Astrocyte (in vitro differentiated cells and primary cell): ENCODE results near the gene FHL2. TPM values are rescaled to one million over a fixed set of nuclear protein-coding genes. Genes with fewer than 3 reads are reported as not detected.
A peak's percentile ranks its signal among the peaks of the same experiment; 100 is the strongest.

Source experiments
- DNase-seq: peaks from one replicate; pipeline ENCODE4 v3.0.0-alpha.2; 2010; ENCODE audit warnings: low read depth
- FAIRE-seq: peaks from 2 replicates; lab custom pipeline; 2011; peaks lifted over from hg19 to GRCh38; lab: Jason Lieb, UNC
- H2AFZ ChIP-seq: 2 replicates; pipeline ENCODE4 v1.6.0; 2012; ENCODE audit warnings: low read depth, low read length, inconsistent platforms
- H3K27ac ChIP-seq: 2 replicates; pipeline ENCODE4 v1.5.1; 2011; ENCODE audit warnings: low read depth, low read length, inconsistent platforms
- H3K27me3 ChIP-seq: 2 replicates; pipeline ENCODE4 v1.6.0; 2011; ENCODE audit warnings: low read length, inconsistent platforms; ENCODE audit not compliant: insufficient read depth
- H3K36me3 ChIP-seq: 2 replicates; pipeline ENCODE4 v1.5.1; 2011; ENCODE audit warnings: low read length, inconsistent platforms; ENCODE audit not compliant: insufficient read depth
- H3K4me1 ChIP-seq: 2 replicates; pipeline ENCODE4 v1.5.1; 2011; ENCODE audit warnings: low read length, inconsistent platforms; ENCODE audit not compliant: insufficient read depth
- H3K4me2 ChIP-seq: 2 replicates; pipeline ENCODE4 v1.6.0; 2012; ENCODE audit warnings: low read length, inconsistent platforms
- H3K4me3 ChIP-seq: 2 replicates; pipeline ENCODE4 v1.5.1; 2011; ENCODE audit warnings: low read depth, mild to moderate bottlenecking, low read length, inconsistent platforms; ENCODE audit not compliant: insufficient read depth
- H3K79me2 ChIP-seq: 2 replicates; pipeline ENCODE4 v1.6.0; 2012; ENCODE audit warnings: mild to moderate bottlenecking, low read length, inconsistent platforms; ENCODE audit not compliant: insufficient read depth
- H3K9ac ChIP-seq: 2 replicates; pipeline ENCODE4 v1.6.0; 2012; ENCODE audit warnings: mild to moderate bottlenecking, low read length, inconsistent platforms
- H3K9me3 ChIP-seq: 2 replicates; pipeline ENCODE4 v1.5.1; 2012; ENCODE audit warnings: low read depth, mild to moderate bottlenecking, low read length, inconsistent platforms; ENCODE audit not compliant: insufficient read depth
- H4K20me1 ChIP-seq: 2 replicates; pipeline ENCODE4 v1.6.0; 2012; ENCODE audit warnings: low read length, inconsistent platforms; ENCODE audit not compliant: insufficient read depth
- H3K27ac Mint-ChIP-seq: one replicate; pipeline ENCODE4 v1.8.0; 2021; ENCODE audit warnings: mild to moderate bottlenecking, mixed read lengths; ENCODE audit not compliant: unreplicated experiment
- H3K27me3 Mint-ChIP-seq: one replicate; pipeline ENCODE4 v1.8.0; 2021; ENCODE audit warnings: low read depth, mixed read lengths; ENCODE audit not compliant: unreplicated experiment
- H3K36me3 Mint-ChIP-seq: one replicate; pipeline ENCODE4 v1.8.0; 2021; ENCODE audit warnings: low read depth, mixed read lengths; ENCODE audit not compliant: unreplicated experiment
- H3K4me1 Mint-ChIP-seq: one replicate; pipeline ENCODE4 v1.8.0; 2021; ENCODE audit warnings: low read depth, mixed read lengths; ENCODE audit not compliant: unreplicated experiment
- H3K4me3 Mint-ChIP-seq: one replicate; pipeline ENCODE4 v1.8.0; 2021; ENCODE audit warnings: mild to moderate bottlenecking, moderate library complexity, mixed read lengths; ENCODE audit not compliant: unreplicated experiment
- H3K9me3 Mint-ChIP-seq: one replicate; pipeline ENCODE4 v1.8.0; 2021; ENCODE audit warnings: mild to moderate bottlenecking, mixed read lengths; ENCODE audit not compliant: unreplicated experiment
- EZH2 ChIP-seq: IDR thresholded peaks from 2 replicates; pipeline ENCODE4 v1.6.1; 2012; ENCODE audit warnings: mild to moderate bottlenecking, low read length, inconsistent platforms; ENCODE audit not compliant: insufficient read depth
- total RNA-seq: library from RNA; stranded (reverse); gene quantifications from 2 replicates; pipeline ENCODE4 v1.2.1, GENCODE V29; 2021
- TF ChIP-seq, protein P1 (sequence below): IDR thresholded peaks from 2 replicates; pipeline ENCODE4 v1.5.1; 2011; ENCODE audit warnings: low read depth, mild to moderate bottlenecking, inconsistent platforms, low read length, moderate library complexity; ENCODE audit not compliant: insufficient read depth

Gene FHL2
- total RNA-seq, 1 donor from 2014 or later: 104 TPM

DNA sequence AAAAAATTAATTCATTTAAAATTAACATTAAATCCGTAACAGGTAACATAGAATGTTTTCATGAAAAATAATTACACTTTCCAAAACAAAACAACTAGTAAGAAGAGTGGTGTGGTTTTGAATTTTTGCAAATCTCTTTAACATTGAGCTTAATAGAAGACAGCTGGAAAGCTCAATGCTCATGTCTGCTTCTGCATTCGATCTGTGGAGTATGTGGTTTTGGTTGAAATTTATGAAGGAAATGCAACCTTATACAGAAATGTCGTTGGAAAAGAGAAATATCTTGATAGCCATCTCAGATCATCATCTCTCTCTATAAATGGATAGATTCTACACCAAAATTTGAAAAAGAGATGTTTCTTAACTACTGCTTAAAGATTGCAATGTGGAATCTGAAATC is 17.3 kb upstream of the FHL2 start:
- H3K4me3 Mint-ChIP-seq: no peak overlapping the region
- H3K27me3 Mint-ChIP-seq: peaks cover under 1% of the 10 kb centered on the region
- Histone ChIP-seq H3K79me2 (no peaks in the 10 kb centered on the region), H3K27ac (no peak overlapping the region), H3K4me1 (peaks cover 5% of the 10 kb centered on the region), H2AFZ (no peak overlapping the region), H4K20me1 (no peaks in the 10 kb centered on the region), H3K4me2 (no peak overlapping the region), H3K27me3 (peaks cover 2% of the 10 kb centered on the region), H3K36me3 (no peaks in the 10 kb centered on the region), H3K4me3 (no peak overlapping the region), H3K9me3 (no peaks in the 10 kb centered on the region), H3K9ac (no peak overlapping the region)
- FAIRE-seq (no peak), DNase-seq (no peak)
- TF ChIP-seq EZH2: no peak
- TF ChIP-seq, protein P1, sequence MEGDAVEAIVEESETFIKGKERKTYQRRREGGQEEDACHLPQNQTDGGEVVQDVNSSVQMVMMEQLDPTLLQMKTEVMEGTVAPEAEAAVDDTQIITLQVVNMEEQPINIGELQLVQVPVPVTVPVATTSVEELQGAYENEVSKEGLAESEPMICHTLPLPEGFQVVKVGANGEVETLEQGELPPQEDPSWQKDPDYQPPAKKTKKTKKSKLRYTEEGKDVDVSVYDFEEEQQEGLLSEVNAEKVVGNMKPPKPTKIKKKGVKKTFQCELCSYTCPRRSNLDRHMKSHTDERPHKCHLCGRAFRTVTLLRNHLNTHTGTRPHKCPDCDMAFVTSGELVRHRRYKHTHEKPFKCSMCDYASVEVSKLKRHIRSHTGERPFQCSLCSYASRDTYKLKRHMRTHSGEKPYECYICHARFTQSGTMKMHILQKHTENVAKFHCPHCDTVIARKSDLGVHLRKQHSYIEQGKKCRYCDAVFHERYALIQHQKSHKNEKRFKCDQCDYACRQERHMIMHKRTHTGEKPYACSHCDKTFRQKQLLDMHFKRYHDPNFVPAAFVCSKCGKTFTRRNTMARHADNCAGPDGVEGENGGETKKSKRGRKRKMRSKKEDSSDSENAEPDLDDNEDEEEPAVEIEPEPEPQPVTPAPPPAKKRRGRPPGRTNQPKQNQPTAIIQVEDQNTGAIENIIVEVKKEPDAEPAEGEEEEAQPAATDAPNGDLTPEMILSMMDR: no peak
- H3K36me3 Mint-ChIP-seq: no peaks in the 10 kb centered on the region
- H3K4me1 Mint-ChIP-seq: peaks cover 4% of the 10 kb centered on the region
- H3K27ac Mint-ChIP-seq: no peak overlapping the region
- peaks cover 5% of the 10 kb centered on the region for H3K9me3 Mint-ChIP-seq

DNA sequence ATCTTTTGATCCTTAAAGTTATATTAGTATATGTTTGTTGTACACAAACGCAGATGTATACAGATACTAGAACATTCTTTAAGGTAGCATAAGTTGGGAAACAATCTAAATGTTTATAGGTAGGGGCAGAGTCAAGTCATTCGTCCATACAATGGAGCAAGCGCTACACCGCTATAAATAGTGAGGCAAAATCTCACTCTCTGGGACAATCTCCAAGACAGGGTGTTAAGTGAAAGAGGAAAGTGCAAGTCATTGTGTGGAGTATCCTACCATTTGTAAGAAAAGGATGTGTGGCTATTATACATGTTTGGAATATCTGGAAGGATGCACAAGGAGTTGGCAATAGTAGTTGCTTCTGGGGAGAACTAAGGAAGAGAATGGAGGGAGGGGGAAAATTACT is 16.2 kb upstream of the FHL2 start:
- DNase-seq (peak; percentile 20), FAIRE-seq (no peak)
- Mint-ChIP-seq H3K27ac (no peak overlapping the region), H3K27me3 (no peaks in the 10 kb centered on the region), H3K4me3 (no peak overlapping the region), H3K4me1 (peaks cover 7% of the 10 kb centered on the region), H3K9me3 (peaks cover 3% of the 10 kb centered on the region), H3K36me3 (no peaks in the 10 kb centered on the region)
- Histone ChIP-seq H2AFZ (no peak overlapping the region), H3K27ac (no peak overlapping the region), H3K36me3 (no peaks in the 10 kb centered on the region), H3K4me1 (peaks cover 16% of the 10 kb centered on the region), H3K4me3 (no peak overlapping the region), H3K9ac (no peak overlapping the region), H3K79me2 (no peaks in the 10 kb centered on the region), H3K4me2 (no peak overlapping the region), H4K20me1 (no peaks in the 10 kb centered on the region), H3K27me3 (no peaks in the 10 kb centered on the region), H3K9me3 (no peaks in the 10 kb centered on the region)
- TF ChIP-seq, protein P1: no peak
- TF ChIP-seq EZH2: no peak

DNA sequence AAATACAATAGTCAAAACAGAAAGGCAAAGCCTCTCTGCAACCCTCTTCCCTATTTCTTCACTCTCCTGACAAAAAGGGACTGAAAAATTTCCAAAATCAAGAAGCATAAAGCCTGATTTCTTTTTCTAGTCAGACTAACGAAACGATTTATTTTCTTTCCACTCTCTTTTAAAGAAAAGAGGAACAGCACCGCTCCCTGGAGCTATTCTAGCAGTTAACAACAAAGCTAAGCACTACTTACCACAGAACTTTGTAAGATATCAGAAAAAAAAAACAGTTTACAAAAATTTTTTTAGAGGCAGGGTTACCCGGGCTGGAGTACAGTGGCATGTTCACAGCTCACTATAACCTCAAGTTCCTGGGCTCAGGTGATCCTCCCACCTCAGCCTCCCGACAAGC is 14.4 kb upstream of the FHL2 start:
- H3K4me3 Mint-ChIP-seq: no peak overlapping the region
- Histone ChIP-seq H3K9me3 (no peaks in the 10 kb centered on the region), H3K4me3 (no peak overlapping the region), H3K79me2 (no peaks in the 10 kb centered on the region), H3K9ac (no peak overlapping the region), H2AFZ (no peak overlapping the region), H3K27ac (no peak overlapping the region), H4K20me1 (no peaks in the 10 kb centered on the region), H3K4me1 (peaks cover 27% of the 10 kb centered on the region), H3K27me3 (no peaks in the 10 kb centered on the region), H3K4me2 (no peak overlapping the region), H3K36me3 (no peaks in the 10 kb centered on the region)
- H3K9me3 Mint-ChIP-seq: peaks cover 3% of the 10 kb centered on the region
- FAIRE-seq: no peak
- H3K4me1 Mint-ChIP-seq: peaks cover 11% of the 10 kb centered on the region
- no peak overlapping the region for H3K27ac Mint-ChIP-seq
- no peaks in the 10 kb centered on the region for H3K36me3 Mint-ChIP-seq
- TF ChIP-seq EZH2: no peak
- TF ChIP-seq, protein P1: no peak
- no peak for DNase-seq
- H3K27me3 Mint-ChIP-seq: no peaks in the 10 kb centered on the region
